Upper lobe of left lung (tissue), 6 donors: ENCODE measurements around the gene ANO2. TPM values are rescaled to one million over a fixed set of nuclear protein-coding genes. Genes with fewer than 3 reads are reported as not detected.

ENCODE experiments used
- ATAC-seq, 2 donors: fragments of 200-7000 bp; cut with Tn5 transposase; one replicate each; pipeline ENCODE4 v1.9.1; 2022; ENCODE audit warnings: mild to moderate bottlenecking in 2 of 2, moderate library complexity in 2 of 2; ENCODE audit not compliant: low FRiP score in 2 of 2
- DNase-seq, 2 donors: peaks; one replicate each; pipeline ENCODE4 v3.0.0-alpha.2; 2019 to 2020
- H3K27ac ChIP-seq, 4 donors: fragments of 200-600 bp; sonication (generic); one replicate each; pipeline ENCODE4 v1.5.1; 2016 to 2019
- H3K27me3 ChIP-seq, 4 donors: fragments of 200-600 bp; sonication (generic); one replicate each; pipeline ENCODE4 v1.5.1; 2017 to 2019
- H3K36me3 ChIP-seq, 4 donors: fragments of 200-600 bp; sonication (generic); one replicate each; pipeline ENCODE4 v1.5.1; 2016 to 2019
- H3K4me1 ChIP-seq, 4 donors: fragments of 200-600 bp; sonication (generic); one replicate each; pipeline ENCODE4 v1.5.1; 2018 to 2019
- H3K4me3 ChIP-seq, 4 donors: fragments of 200-600 bp; sonication (generic); one replicate each; pipeline ENCODE4 v1.5.1; 2017 to 2019; ENCODE audit warnings: mild to moderate bottlenecking in 2 of 4, moderate library complexity in 1 of 4
- H3K9me3 ChIP-seq, 4 donors: fragments of 200-600 bp; sonication (generic); one replicate each; pipeline ENCODE4 v1.5.1; 2018 to 2019
- CTCF ChIP-seq, 6 experiments: fragments of 450-650 bp in 4 of 6; fragments of 200-600 bp in 2 of 6; sonication (generic) in 2 of 6; IDR thresholded peaks; one replicate each; pipeline ENCODE4 v1.5.1; 2016 to 2019; ENCODE audit warnings: antibody characterized with exemption in 6 of 6
- EP300 ChIP-seq, 4 donors: sonication (generic); formaldehyde crosslinking; IDR thresholded peaks; one replicate each; pipeline ENCODE4 v1.5.1; 2017; ENCODE audit warnings: antibody characterized with exemption in 4 of 4, control low read depth in 2 of 4
- POLR2A ChIP-seq, 4 donors: fragments of 450-650 bp; IDR thresholded peaks; one replicate each; pipeline ENCODE4 v1.5.1; 2016 to 2017; ENCODE audit warnings: antibody characterized with exemption in 4 of 4, mild to moderate bottlenecking in 2 of 4
- POLR2AphosphoS5 ChIP-seq, 2 donors: sonication (generic); formaldehyde crosslinking; IDR thresholded peaks; one replicate each; pipeline ENCODE4 v1.5.1; 2017; ENCODE audit warnings: antibody characterized with exemption in 2 of 2
- WGBS, 2 donors: methylation state at CpG; one replicate each; pipeline ENCODE4 v1.1.5; 2017 to 2018; 5-methylcytosine and 5-hydroxymethylcytosine counted together
- total RNA-seq, 6 donors: library from RNA; depleted of rRNA in 4 of 6; stranded (reverse); fragments of >200 nt in 4 of 6; gene quantifications; one replicate each; pipeline versions ENCODE4 v1.1.0 to v1.2.1, GENCODE V29; 2016 to 2021
- donor health status: DM: no; HTN: no; CAD: no; lungs with moderate emphysema.
- donor health status: DM: no; HTN: yes; CAD: no; lungs with severe emphysema.

ANO2 gene
- total RNA-seq, 6 donors from 2014 or later: 4.4 to 78.6 (median 17.5) TPM

- peaks cover 0 to 3% (median 0%) of the 10 kb centered on the region in 4 donors for H3K4me1 ChIP-seq
- no peaks in the 10 kb centered on the region for H3K27me3 ChIP-seq
- peaks cover 0 to 10% (median 0%) of the 10 kb centered on the region in 4 donors for H3K36me3 ChIP-seq
- no peak for ATAC-seq
- DNase-seq: no peak
- no peaks in the 10 kb centered on the region for H3K9me3 ChIP-seq
- 87 to 92% methylated on average over 3 to 4 of the region's 4 CpGs for WGBS, 2 donors
- H3K4me3 ChIP-seq: no peak overlapping the region
- H3K27ac ChIP-seq: no peak overlapping the region
- TF ChIP-seq EP300 (IDR thresholded peaks at IDR 0.05) (no peak), POLR2A (IDR thresholded peaks at IDR 0.05) (no peak), CTCF (IDR thresholded peaks at IDR 0.05) (no peak), POLR2AphosphoS5 (IDR thresholded peaks at IDR 0.05) (no peak)
These were observed 314.3 kb downstream of the ANO2 start for GRCh38 chr12:5630726-5631125.

- H3K36me3 ChIP-seq: peaks cover 0 to 6% (median 0%) of the 10 kb centered on the region in 4 donors
- H3K4me3 ChIP-seq: no peak overlapping the region
- TF ChIP-seq POLR2AphosphoS5 (IDR thresholded peaks at IDR 0.05) (no peak), POLR2A (IDR thresholded peaks at IDR 0.05) (no peak), CTCF (IDR thresholded peaks at IDR 0.05) (no peak), EP300 (IDR thresholded peaks at IDR 0.05) (no peak)
- ATAC-seq: no peak
- no peaks in the 10 kb centered on the region for H3K9me3 ChIP-seq
- no peak overlapping the region for H3K27ac ChIP-seq
- WGBS, 2 donors: 98 to 99% methylated on average over 8 of the region's 8 CpGs
- H3K4me1 ChIP-seq: peaks cover 0 to 4% (median 2%) of the 10 kb centered on the region in 4 donors
- DNase-seq: peak in 1 of 2 donors; percentile 63
- no peaks in the 10 kb centered on the region for H3K27me3 ChIP-seq
These were observed 316.6 kb downstream of the ANO2 start for GRCh38 chr12:5628501-5628900.

- Histone ChIP-seq H3K4me3 (no peak overlapping the region), H3K27me3 (no peaks in the 10 kb centered on the region), H3K27ac (no peak overlapping the region), H3K4me1 (peaks cover 0 to 4% (median 2%) of the 10 kb centered on the region in 4 donors), H3K9me3 (no peaks in the 10 kb centered on the region), H3K36me3 (peaks cover 0 to 6% (median 0%) of the 10 kb centered on the region in 4 donors)
- TF ChIP-seq EP300 (IDR thresholded peaks at IDR 0.05) (no peak), POLR2AphosphoS5 (IDR thresholded peaks at IDR 0.05) (no peak), CTCF (IDR thresholded peaks at IDR 0.05) (no peak), POLR2A (IDR thresholded peaks at IDR 0.05) (no peak)
- WGBS, 2 donors: 87 to 97% methylated on average over 6 to 8 of the region's 8 CpGs
- ATAC-seq (no peak), DNase-seq (peak in 1 of 2 donors; percentile 63)
These were observed 317.9 kb downstream of the ANO2 start for GRCh38 chr12:5627053-5627630.

GRCh38 chr12:5626151-5626550 lies 318.9 kb downstream of the ANO2 start:
- WGBS, 2 donors: 92 to 99% methylated on average over 7 of the region's 7 CpGs
- Histone ChIP-seq H3K9me3 (no peaks in the 10 kb centered on the region), H3K27ac (no peak overlapping the region), H3K27me3 (no peaks in the 10 kb centered on the region), H3K4me1 (peaks cover 0 to 4% (median 2%) of the 10 kb centered on the region in 4 donors), H3K36me3 (peaks cover 0 to 6% (median 0%) of the 10 kb centered on the region in 4 donors), H3K4me3 (no peak overlapping the region)
- TF ChIP-seq CTCF (IDR thresholded peaks at IDR 0.05): no peak
- no peak for TF ChIP-seq EP300 (IDR thresholded peaks at IDR 0.05)
- no peak for TF ChIP-seq POLR2A (IDR thresholded peaks at IDR 0.05)
- TF ChIP-seq POLR2AphosphoS5 (IDR thresholded peaks at IDR 0.05): no peak
- ATAC-seq (no peak), DNase-seq (no peak)
